Suprapubic skin (tissue), 4 donors: ENCODE measurements around the gene GNAI3.

ENCODE experiments used
- POLR2A ChIP-seq, 2 donors: fragments of 450-650 bp; IDR thresholded peaks; one replicate each; pipeline ENCODE4 v1.6.1; 2017; ENCODE audit warnings: antibody characterized with exemption in 2 of 2, mild to moderate bottlenecking in 2 of 2, moderate library complexity in 2 of 2
- POLR2AphosphoS5 ChIP-seq, 3 donors: sonication (generic); formaldehyde crosslinking; IDR thresholded peaks; one replicate each; pipeline ENCODE4 v1.6.1; 2017; ENCODE audit warnings: antibody characterized with exemption in 3 of 3
- TF ChIP-seq, protein P1 (sequence below), 2 donors: fragments of 200-600 bp in 1 of 2; fragments of 450-650 bp in 1 of 2; sonication (generic) in 1 of 2; IDR thresholded peaks; one replicate each; pipeline ENCODE4 v1.5.1; 2016 to 2019; ENCODE audit warnings: antibody characterized with exemption in 2 of 2, mild to moderate bottlenecking in 1 of 2, moderate library complexity in 1 of 2

DNA sequence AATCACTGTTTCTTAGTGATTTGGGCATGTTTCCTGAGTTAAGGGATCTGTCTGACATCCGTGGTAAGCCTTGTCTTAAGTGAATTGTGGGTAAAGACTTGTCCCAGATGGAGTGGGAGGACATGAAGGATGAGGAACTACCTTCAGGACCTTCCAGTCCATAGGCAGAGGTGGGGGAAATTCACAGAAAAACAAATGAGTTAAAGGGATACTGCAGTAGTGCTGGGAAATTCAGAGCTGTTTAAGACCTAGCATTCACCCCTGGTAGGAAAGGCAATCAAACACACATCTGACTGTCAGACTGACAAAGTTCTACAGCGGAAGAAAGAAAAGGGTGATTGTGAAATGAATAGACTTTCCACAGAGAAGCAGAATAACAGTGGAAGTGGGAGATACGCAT is 68.0 kb downstream of the GNAI3 start:
- TF ChIP-seq POLR2AphosphoS5 (IDR thresholded peaks at IDR 0.05) (no peak), POLR2A (IDR thresholded peaks at IDR 0.05) (no peak)
- TF ChIP-seq, protein P1, sequence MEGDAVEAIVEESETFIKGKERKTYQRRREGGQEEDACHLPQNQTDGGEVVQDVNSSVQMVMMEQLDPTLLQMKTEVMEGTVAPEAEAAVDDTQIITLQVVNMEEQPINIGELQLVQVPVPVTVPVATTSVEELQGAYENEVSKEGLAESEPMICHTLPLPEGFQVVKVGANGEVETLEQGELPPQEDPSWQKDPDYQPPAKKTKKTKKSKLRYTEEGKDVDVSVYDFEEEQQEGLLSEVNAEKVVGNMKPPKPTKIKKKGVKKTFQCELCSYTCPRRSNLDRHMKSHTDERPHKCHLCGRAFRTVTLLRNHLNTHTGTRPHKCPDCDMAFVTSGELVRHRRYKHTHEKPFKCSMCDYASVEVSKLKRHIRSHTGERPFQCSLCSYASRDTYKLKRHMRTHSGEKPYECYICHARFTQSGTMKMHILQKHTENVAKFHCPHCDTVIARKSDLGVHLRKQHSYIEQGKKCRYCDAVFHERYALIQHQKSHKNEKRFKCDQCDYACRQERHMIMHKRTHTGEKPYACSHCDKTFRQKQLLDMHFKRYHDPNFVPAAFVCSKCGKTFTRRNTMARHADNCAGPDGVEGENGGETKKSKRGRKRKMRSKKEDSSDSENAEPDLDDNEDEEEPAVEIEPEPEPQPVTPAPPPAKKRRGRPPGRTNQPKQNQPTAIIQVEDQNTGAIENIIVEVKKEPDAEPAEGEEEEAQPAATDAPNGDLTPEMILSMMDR (IDR thresholded peaks at IDR 0.05), result no peak
